CD4-positive, alpha-beta T cell treated with Interleukin-21 for 1 hour (primary cell): Measurements from ENCODE around the gene NOL9.
"Not testable (repeated sequence)": the region's sequence is repeated elsewhere in the genome, so short reads cannot be mapped to it uniquely, and the experiment has no call there.

Experiments used
- DNase-seq: peaks from one replicate; pipeline ENCODE4 v3.0.0-alpha.2; 2020

NOL9 gene

GRCh38 chr1:6554031-6554906, at the start of gene NOL9:
NOL9 (minus strand) TSS chr1:6554513; CDS start chr1:6554502, 11 bp downstream.
- peak; percentile 95 for DNase-seq

DNA sequence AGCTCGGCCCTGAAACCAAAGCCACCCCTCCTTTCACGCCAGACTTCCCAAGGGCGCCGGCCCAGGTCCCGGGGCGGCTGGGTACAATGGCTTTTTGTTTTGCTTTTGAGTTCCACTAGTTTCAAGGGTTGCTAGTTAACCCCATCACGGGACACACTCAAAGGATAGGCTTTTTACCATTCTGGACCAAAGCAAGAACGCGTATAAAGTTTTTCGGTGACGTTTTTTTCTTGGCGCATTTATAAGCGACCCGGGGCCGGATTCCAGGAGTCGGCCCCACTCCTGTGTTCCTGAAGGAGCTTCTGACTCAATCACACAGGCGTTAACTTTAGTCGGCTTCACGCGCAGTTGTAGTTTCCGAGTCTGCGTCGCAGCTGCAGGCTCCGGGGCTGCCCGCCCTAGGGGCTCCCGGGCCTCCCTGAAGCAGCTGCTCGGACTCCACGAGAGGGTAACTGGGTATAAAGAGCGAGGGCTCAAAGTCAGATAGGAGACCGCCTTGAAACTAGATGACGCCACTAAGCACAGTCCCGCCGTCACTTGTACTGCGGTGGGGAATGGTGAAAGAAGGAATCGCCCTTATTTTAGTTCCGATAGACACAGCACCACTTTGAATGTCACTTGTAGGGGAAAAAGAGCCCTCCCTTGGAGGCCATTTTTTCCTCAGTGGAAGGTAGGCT, 49.1 kb upstream of the NOL9 start:
- DNase-seq = peak; percentile 70

DNA sequence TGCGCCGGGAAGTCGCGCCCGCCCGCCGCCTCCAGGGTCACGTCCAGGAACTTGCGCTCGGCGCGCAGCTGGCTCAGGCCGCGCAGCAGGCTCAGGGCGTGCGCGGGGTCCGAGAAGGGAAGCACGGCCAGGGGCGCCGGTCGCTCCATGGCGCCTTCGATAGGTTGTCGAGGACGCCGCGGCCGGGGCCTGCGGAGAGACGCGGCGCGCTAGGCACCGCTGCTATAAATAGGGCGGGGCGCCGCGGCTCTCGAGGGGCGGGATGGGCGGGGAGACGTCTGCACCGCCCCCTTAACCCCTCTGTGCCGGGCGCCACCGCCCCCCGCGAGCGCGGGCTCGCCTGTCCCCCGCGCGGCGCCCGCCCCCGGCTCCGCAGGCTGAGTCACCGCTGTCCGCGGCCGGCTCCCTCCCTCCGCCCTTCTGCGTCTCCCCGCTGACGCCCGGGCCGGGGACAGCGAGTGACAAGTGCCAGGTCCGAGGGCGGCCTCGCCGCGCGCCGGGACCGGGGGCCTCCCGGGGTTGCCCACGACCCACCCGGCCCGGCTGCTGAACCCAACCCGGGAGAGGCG, 48.4 kb upstream of the NOL9 start, which contains the start of gene KLHL21:
Gene KLHL21, minus strand, starts transcription at position 201 of the 569 bp plus-strand sequence. Its CDS starts 52 bp downstream, at position 149.
- DNase-seq = peak; percentile 86

DNA sequence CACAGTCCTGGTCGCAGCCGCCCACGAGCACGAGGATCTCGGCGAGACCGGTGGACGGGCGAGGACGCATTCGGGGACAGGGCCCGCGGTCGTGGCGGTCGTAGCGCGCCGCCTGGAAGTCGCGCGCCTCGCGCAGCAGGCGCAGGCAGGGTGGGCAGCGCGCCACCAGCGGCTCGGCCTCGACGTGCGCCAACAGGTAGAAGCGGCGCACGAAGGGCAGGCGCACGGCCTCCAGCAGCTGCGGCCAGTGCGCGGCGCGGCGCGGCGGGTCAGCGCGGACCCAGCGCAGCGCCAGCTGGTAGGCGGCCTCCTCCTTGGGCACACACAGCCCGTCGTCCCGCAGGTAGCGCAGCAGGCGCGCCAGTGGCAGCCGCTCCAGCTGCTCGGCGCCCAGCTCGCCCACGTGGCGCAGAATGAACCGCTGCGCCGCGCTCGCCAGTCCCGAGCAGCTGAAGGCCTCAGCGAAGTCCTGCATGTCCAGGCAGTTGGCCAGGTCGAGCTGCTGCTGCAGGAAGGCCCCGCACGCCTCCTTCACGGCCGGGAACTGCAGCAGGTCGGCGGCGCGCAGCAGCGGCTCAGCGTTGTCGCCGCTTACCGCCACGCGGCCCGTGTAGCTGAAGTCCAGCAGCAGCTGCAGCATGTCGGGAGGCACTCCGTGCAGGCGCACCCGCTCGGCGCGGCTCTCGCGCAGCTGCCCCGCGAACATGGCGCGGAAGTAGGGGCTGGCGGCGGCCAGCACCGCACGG, 47.8 kb upstream of the NOL9 start:
- no peak for DNase-seq

DNA sequence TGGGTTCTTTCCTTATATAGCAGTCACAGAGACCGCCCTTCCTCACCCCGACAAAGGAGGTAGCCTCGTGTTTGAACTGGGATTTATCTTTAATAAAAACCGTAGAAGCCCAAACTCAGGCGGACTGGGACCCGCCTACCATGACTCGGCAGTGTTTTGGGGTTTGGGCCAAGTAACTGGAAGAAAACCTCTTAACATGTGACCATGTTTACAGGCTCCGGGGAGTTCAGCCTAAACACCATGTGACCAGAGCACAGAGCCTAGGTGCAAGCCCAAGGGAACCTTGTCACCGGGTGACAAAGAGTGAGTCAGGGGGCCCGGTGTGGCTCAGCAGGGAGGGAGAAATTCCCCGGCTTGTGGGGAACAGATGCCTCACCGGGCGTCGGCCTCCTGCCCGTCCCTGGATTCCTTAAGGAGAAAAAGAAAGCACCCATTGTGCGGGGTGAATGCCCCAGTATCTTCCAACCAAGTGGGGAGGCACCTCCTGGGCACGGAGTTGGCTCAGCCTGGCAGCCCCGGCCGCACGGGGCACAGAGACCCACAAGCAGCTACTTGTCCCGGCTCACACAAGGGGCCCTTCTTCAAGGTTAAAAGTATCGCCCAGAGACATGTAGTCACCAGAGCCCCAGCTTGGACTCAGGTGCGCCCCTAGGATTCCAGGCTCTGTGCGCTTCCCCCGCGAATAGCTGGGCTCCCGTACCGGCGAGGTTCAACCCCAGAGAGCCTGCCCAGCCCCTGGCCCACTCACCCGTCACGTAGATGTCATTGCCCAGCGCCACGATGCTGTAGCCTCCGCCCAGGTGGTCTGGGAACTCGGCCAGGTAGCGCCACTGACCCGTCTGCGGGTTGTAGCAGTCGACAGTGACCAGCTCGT, 47.0 kb upstream of the NOL9 start:
- peak; percentile 79 for DNase-seq

DNA sequence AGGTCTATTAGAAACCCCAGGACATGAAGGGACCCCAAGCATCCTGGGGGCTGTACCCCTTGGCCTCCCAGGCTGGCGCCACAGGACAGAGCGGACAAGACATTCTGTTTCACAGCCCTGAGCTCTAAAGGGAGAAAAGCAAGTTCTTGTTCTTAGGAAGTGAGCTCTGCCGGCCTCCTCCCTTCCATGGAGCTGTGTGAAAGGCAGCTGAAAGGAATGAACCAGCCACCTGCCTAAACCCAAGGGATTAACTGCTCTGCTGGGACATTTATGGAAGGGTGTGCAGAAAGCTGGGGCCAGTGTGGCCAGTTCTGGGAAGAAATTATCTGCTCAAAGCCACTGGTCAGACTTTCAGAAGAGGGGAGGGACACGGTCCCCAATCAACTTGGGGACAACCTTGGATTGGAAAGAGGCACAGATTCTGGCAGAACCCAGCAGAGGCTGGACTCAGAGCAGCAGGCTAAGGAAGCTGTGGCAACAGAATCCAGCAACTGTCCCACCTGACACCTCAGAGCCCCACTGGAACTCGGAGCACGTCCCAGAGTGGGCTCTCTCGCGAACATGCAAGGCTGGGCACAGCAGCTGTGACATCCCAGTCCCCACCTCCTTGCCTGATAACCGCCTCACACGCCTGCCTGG, 46.2 kb upstream of the NOL9 start:
- no peak for DNase-seq

DNA sequence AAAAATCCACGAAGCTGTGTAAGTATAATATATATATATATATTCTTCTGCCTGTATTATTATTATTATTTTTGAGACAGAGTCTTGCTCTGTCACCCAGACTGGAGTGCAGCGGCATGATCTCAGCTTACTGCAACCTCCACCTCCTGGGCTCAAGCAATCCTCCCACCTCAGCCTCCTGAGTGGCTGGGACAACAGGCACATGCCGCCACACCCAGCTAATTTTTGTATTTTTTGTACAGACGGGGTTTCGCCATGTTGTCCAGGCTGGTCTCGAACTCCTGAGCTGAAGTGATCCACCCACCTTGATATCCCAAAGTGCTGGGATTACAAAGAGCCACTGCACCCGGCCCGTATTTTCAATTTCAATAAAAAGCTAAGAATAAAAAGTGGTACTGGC, 45.7 kb upstream of the NOL9 start:
- DNase-seq = not testable (repeated sequence)

DNA sequence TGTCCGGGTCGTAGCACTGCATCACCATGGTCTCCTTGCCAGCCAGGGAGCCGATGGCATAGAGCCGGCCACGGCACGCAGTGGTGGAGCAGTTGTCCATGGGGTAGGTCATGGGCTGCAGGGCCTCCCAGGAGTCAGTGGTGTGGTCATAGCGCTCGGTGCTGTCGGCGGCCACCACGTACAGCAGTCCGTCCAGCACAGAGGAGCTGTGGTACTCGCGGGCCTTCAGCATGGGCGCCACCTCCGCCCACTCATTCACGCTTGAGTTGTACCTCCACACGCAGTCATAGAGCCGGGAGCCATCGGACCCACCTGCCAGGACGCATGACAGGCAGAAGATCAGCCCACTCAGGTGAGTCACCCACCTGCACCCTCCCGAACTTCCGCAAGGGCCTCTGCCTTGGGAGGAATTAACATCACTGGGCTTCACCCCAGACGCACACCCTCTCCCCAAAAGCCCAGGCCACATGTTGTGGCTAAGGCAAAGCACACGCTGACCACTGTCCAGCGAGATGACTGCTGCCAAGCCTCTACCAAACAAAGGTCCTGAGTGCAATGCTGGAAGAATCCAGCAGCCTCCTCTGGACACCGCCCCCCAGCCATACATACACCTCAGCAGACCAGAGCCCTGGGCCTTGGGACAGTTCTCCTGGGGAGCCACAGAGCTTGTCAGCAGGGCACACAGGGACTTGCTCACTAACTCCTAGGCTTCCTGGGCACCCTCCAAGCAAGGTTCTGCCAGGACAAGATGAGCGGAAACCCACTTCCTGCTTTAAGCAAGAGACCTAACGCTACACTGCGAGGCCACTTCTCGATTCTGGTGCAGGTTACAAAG, 45.0 kb upstream of the NOL9 start:
- DNase-seq = peak; percentile 62

- DNase-seq = no peak
Measured at GRCh38 chr1:6597777-6598131, 43.4 kb upstream of the NOL9 start.

DNA sequence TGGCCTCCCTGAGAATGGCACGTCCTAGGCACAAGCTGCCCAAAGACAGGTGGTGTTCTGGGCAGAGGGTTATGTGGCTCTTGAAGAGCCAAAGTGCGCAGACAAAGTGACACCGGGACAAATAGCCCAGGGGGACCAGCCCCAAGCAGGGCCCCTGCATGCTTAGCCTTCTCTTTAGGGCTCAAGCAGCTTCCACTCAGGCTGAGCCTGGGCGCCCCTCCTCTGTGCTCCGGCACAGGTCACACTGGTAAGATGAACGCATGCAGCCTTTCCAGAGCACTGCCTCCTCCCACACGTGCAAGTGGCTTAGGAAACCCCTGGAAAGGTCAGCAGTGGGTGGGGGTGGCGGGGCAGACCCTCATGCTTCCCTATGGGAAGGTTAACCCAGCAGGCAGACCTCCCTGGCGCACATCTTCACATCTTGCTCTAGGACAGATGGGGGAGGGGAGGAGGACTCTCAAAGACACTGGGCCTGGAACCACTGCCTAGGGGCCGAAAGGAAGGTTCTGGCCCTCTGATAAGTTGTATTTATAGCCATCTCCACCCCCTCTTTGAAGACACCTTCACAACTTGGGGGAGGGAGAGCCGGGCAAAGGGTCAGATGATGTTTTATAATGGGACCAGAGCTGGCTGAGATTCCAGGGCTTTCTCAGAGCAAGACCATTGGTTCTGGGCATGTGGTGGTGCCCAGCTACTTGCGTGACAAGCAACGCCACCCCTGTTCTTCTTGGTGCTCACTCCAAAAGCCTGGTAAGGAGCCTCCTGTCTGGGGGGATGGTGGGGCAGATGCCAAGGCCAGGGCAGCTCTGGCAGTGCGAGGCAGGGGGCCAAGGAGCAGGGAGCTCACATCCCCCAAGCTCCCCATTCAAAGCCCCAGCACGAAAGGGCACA, 42.8 kb upstream of the NOL9 start:
- no peak for DNase-seq

DNA sequence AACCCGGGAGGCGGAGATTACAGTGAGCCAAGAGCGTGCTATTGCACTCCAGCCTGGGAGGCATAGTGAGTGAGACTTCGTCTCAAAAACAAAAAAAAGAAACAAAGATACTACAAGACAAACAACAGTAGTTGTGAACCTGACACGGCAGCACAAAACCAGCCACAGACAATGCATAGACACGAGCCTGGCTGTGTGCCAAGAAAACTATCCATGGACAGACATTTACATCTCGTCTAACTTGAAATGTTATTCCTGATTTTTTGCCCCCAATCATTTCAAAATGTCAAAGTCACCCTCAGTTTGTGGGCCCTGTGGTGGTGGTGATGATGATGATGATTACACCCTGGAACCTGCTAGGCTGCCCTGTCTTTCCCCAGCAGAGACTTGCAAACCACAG, 42.0 kb upstream of the NOL9 start:
- DNase-seq = no peak

DNA sequence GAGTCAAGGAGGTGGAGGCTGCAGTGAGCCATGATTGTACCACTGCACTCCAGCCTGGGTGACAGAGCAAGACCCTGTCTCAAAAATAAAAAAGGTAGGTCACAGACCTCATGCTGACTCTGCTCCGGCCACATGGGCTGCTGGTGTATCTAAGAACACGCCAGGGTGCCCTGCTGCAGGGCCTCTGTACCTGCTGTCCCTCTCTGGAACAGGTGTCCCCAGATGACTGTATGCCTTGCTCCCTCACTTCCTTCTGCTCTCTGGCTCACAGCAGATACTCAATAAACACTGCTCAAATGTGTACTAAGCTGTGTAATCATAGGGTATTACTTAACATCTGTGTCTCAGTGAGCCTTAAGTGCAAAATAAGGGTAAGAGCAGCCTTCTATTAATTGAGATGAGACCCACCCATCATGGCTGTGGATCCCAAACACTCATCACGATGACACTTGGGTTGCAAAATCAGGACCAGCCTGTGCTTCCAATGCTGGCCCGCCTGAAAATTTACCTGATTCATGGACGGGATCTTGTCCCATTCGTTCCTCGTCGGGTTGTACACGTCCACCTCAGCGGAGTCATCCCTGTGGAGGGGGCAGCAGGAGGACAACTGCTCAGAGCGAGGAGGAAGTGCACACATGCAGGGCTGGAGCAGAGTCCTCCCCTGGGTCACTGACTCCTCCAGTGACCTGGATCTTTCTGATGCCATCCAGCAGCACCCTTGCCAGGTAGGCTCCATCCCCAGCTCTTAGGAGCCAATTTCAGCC, 40.8 kb upstream of the NOL9 start:
- no peak for DNase-seq

DNA sequence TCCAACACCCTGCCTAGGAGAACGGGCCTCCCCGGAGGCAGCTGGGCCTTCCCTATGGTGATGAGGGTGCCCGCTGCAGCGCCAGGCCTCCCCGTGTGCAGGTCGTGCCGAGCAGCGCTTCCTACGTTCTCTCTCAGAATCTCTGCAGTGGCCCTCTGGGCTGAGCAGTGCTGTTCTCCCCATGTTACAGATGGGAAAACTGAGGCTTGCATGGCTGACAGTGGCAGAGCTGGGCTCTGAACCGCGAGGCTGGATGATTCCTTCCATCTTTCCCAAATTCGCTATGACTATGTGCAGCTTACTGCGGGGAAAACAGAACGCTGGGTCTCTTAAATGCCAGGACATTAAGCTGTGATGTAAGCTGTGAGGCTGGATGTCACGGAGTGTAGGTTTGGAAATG, 39.5 kb upstream of the NOL9 start:
- no peak for DNase-seq

DNA sequence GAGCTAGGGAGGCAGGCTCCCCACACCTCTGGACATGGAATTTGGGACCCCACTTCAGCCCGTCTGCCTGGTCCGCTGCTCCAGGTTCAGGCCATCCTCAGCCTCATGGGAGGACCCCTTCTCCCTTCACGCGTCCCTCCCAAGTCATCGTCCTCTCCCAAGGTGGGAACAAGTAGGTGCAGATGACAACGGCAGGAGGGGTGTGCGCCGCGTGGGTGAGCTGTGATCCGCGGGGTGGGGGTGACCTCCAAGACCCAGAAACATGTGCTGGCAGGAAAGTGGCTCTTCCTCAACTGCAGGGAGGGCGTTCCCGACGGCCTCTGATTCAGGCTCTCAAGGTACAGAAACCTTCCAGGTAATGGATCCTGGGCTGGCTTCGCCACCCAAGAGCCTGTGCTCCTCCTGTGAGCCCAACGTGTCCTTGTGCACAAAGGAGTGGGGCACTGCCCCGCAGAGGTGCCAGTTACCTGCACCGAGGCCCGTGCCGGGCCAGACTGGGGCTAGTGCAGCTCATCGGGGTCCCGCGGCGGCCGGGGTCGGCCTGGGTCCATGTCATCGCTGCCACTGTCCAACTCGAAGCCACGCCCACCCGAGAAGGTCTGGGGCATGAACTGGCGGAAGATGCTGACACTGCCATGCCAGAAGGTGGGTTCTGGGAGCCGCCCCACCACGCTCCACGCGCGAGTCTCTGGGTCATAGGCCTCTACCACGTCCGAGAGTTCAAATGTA, 38.7 kb upstream of the NOL9 start:
- no peak for DNase-seq

GRCh38 chr1:6592441-6592840, 38.1 kb upstream of the NOL9 start:
- DNase-seq = no peak

GRCh38 chr1:6591644-6592043, 37.3 kb upstream of the NOL9 start:
- no peak for DNase-seq

DNA sequence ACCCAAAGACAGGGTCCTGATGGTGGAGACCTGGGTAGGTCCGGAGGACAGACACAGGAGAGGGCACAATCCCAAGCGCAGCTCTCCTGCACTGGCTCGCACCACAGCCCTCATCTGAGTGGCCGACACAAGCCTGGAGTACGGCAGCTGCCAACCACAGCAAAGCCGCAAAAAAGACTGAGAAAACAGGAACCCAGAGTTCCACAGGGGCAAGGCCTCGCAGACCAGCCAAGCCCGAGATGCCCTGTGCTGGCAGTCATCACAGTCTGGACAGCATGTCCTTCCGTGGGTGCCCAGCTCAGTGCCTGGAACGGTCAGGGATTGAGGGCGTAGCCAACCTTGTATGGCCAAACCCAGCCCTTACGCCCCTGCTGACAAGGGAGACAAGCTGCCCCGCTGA, 36.9 kb upstream of the NOL9 start:
- DNase-seq = no peak

DNA sequence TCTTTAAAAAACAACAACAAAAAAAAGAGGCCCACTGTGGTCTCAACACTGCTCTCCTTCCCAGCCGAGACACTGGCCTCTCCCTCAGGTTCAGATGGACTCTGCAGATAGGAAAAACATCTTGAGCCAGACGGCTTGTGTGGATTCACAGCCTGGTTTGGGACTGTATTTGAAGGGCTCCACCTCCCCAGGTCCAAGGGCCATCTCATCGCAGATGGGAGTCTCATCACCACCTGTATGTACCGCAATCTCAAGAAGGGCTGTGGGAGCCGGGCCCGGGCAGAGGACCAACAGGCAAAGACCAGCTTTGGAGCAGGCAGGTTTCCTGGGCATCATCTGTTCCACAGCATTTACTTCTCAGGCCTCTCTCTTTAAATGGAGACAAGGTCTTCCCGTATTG, 35.7 kb upstream of the NOL9 start:
- DNase-seq = no peak
